Panc1 (cell line): ENCODE measurements around the gene SMPD1.
A peak's percentile ranks its signal among the peaks of the same experiment; 100 is the strongest.

Experiments
- POLR2AphosphoS5 ChIP-seq: IDR thresholded peaks from 2 replicates; pipeline ENCODE4 v1.6.1; 2012; ENCODE audit warnings: mild to moderate bottlenecking, low read depth, low read length, moderate library complexity
- REST ChIP-seq, 2 experiments: IDR thresholded peaks; 2 replicates each; pipeline ENCODE4 v1.6.1; 2011 to 2012; ENCODE audit warnings: low read depth in 2 of 2, control low read depth in 1 of 2, low read length in 1 of 2, mild to moderate bottlenecking in 1 of 2, moderate library complexity in 1 of 2; ENCODE audit not compliant: insufficient read depth in 1 of 2
- TF ChIP-seq, protein P1 (sequence below): fragments of 450-650 bp; IDR thresholded peaks from 2 replicates; pipeline ENCODE4 v1.5.1; 2017; ENCODE audit warnings: mild to moderate bottlenecking

DNA sequence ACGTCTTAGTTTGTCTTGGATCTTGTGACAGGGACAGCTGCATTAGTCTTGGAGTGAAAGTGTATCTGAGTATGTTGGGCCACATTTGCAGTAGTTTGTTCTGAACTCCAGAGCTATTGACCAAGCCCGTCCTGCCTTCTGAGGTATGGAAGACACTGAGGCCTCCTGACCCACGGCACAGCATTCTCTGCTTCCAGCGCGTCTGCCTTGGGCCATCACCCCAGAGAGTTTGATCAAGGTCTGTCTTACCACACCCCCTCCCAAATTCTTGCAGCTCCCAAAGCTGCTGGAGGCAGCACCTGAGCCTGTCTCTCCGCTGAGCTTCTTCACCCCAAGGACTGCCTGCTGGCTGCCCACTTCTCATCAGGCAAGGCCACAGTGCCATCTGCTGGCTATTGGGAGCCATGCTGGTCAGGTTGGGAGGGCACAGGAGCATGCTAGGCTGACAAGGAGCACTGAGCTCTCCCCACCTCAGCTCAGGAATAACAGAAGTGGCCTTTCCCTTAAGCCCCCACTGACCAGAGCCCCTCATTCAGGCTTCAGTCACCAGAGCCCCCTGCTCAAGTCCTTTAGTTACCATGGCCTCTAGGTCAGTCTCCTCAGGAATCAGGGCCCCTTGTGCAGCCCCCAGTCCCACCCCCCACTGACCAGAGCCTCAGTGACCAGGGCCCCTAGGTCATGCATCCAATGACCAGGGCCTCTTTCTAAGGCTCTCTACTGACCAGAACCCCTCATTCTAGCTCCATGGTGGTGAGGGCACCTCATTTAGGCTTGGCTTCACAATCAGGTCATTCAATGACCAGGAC is 27.2 kb upstream of the SMPD1 start:
- TF ChIP-seq, protein P1, sequence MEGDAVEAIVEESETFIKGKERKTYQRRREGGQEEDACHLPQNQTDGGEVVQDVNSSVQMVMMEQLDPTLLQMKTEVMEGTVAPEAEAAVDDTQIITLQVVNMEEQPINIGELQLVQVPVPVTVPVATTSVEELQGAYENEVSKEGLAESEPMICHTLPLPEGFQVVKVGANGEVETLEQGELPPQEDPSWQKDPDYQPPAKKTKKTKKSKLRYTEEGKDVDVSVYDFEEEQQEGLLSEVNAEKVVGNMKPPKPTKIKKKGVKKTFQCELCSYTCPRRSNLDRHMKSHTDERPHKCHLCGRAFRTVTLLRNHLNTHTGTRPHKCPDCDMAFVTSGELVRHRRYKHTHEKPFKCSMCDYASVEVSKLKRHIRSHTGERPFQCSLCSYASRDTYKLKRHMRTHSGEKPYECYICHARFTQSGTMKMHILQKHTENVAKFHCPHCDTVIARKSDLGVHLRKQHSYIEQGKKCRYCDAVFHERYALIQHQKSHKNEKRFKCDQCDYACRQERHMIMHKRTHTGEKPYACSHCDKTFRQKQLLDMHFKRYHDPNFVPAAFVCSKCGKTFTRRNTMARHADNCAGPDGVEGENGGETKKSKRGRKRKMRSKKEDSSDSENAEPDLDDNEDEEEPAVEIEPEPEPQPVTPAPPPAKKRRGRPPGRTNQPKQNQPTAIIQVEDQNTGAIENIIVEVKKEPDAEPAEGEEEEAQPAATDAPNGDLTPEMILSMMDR: peak; percentile 99
- no peak for TF ChIP-seq POLR2AphosphoS5
- no peak for TF ChIP-seq REST (IDR thresholded peaks at IDR 0.05; ENCODE audit: insufficient read depth in 1 of 2, low read depth in 2 of 2, low read length in 1 of 2)
